Astrocyte (in vitro differentiated cells and primary cell): Measurements from ENCODE around the gene GDE1.

Experiments
- CTCF ChIP-seq: IDR thresholded peaks from 2 replicates; pipeline ENCODE4 v1.5.1; 2011; ENCODE audit warnings: low read depth, mild to moderate bottlenecking, inconsistent platforms, low read length, moderate library complexity; ENCODE audit not compliant: insufficient read depth
- EZH2 ChIP-seq: IDR thresholded peaks from 2 replicates; pipeline ENCODE4 v1.6.1; 2012; ENCODE audit warnings: mild to moderate bottlenecking, low read length, inconsistent platforms; ENCODE audit not compliant: insufficient read depth

GRCh38 chr16:19560078-19560477 lies 38.2 kb upstream of the GDE1 start:
- TF ChIP-seq EZH2 = no peak
- no peak for TF ChIP-seq CTCF
